ENCODE measurements around the gene NCOR1.
A peak's percentile ranks its signal among the peaks of the same experiment; 100 is the strongest.

Gene NCOR1

DNA sequence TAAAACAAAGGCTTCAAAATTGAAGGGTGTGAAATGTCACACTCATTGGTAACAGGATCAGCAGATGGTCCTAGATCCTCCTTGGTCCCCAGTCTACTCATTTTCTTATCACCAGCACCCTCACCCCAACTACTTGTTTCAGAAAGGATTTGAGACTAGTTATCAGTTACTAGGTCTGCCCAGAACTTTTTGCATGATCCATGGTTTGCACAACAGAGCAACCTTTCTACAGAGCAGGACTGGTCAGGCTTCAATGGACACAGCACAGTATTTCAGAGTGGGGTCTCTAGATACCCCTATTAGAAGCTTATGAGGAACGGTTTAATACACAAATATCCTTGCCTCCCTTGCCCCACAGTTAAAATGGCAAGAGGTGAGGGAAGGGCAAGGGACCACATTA lies 190.1 kb downstream of the NCOR1 start:
- no peak for DNase-seq

DNA sequence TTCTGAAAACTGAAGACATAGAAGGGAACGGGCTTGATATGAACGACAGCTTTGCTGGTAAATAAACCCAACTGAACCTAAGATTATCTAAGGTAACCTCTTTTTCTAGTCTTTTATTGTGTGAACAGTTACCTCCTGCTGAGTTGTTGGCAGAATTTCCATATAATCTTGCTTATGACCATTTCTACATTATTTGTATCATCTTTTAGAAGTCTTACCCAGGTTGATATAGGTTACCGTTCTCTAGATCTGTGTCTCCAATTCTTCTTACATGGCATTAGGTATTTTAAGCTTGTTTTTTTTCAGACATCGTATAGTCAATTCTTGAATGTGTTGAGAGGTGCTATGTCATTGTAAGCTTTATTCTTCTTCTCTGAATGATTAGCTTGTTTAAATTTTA lies 191.5 kb downstream of the NCOR1 start:
- DNase-seq: no peak

DNA sequence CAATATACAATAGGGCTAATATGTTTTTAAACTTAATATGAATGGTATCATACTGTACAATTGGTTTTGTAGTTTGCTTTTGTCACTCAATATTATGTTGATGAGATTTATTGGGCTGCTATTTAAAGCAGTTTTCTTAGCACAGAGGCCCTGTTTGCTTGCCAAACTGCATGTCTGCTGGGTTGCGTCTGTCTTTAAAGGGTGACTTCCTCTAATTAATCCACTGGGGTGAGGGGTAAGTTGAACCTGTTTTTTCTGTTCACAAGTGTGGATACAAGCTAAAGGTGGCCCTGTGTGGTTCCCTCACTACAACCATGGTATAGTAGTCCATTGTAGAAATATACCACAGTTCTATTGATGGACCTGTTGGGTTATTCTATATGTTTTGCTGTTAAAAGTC lies 196.0 kb downstream of the NCOR1 start:
- DNase-seq: no peak

DNA sequence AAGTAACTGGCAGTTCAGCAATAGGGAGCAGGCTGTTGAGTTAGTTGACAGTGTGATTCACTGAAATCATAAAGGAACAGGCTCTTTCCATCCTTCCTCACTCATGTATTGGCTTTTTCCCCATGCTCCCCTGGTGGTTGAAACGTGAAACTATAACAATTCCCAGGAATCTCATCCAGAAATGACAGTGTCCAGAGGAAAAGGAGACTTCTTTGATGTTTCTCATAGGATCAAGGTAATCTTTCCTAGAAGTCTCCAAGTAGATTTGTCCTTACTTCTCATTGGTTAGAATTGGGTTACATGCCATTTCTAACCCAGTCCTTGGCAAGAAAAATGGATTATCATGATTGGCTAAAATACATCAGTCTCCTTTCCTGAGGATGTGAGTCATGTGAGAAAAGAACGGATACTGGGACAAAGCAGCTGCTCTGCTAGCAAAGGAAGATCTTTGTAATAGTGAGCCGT lies 201.4 kb downstream of the NCOR1 start:
- no peak for DNase-seq

DNA sequence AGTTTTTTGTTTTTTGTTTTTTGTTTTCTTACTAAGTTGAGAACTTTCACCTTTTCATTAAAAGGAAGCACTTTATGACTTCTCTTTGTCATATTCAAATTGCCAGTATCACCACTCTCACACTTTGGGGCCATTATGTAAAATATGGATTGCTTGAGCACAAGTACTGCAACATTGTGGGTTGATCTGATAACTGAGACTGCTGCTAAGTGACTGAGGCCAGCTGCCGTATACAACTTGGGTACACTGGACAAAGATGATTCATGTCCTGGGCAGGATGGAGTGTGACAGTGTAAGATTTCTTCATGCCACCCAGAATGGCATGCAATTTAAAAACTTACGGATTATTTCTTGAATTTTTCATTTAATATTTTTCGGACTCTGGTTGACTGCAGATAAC lies 207.9 kb downstream of the NCOR1 start:
- DNase-seq: no peak

DNA sequence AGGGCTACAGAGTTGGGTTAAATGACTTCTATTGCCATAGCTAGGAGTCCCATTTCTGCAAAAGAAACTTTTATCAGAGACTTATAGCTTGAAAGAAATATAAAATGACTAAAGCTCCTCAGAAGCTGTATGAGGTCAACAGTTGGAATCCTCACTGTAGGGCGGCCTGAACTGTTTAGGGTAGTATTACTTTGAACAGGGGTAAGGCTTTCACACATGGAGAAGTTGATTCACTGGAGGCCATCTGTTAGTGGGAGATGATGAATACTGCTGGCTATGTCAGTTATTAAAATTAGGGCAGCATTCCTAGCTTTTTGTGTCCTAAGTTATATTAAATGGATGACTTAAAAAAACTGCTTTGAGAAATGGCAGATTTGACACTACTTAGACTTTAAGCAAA lies 209.7 kb downstream of the NCOR1 start:
- DNase-seq: no peak

DNA sequence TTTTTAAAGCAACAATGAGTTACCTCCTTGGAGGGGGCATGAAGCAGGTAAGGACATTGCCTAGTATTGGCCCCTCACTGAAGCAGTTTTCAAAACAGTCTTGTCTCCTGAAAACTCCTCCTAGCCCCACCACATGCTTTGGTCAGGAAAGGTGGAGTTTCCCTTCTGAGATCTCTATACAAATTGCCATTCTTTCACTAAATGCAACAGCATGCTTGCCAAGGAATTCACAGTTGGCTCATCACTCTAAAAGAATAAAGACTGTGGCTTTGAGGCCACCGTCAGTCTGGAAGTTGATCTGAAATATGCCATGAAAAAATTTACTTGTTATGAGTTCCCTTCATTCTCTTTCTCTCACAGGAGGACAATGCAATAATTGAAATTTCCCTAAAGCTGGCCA lies 211.5 kb downstream of the NCOR1 start:
- no peak for DNase-seq

DNA sequence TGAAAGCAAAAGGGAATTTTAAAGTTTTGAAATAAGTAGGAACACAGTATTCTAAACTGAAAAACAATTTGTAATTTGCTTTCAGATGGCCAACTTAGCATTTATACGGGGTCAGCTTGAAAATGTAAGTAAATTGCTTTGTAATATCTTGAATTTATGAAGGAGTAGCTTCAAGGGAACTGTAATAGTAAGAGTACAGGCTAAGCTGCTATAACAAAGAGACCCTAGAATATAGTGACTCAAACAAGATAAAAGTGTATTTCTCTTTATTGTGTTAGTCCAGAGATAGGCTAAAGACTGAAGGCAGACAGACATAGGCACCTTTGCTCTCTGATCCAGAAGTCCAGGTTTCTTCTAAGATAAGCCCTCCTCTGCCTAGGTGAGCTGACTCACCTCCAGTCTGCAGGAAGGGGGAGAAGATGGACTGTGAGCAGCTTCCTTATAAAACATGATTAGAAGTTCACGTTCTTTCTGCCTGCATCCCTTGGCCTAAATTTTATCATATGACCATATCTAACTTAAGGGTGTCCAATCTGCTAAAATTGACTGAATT lies 212.6 kb downstream of the NCOR1 start:
- no peak for DNase-seq

DNA sequence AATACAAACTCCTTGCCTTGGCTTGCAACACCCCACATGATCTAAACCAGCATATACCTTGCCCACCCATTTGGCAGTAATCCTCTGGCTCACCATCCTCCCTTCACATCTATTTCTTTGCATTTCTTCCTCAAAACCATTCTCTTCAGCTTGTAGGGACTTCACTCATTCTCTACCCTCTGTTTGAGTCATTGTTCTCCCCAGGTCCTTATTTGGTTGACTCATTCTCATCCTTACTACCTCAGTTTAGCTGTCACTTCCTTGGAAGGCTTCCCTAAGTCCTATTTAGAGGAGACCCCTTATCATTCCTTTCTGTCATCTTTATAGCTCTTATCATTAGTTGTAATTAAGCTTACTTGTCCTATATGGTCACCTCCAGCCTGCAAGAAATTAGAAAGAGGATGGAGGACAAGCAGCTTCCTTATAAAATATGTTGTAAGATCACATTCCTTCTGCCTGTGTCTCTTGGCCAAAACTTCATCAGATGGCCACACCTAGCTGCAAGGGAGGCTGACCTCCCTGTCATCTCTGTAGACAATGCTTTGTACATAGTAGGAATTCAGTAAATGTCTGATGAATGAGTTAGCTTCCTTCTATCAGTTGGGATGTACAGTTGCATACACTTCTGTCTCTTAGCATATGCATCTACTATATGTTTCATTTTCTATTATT lies 214.0 kb downstream of the NCOR1 start:
- no peak for DNase-seq

DNA sequence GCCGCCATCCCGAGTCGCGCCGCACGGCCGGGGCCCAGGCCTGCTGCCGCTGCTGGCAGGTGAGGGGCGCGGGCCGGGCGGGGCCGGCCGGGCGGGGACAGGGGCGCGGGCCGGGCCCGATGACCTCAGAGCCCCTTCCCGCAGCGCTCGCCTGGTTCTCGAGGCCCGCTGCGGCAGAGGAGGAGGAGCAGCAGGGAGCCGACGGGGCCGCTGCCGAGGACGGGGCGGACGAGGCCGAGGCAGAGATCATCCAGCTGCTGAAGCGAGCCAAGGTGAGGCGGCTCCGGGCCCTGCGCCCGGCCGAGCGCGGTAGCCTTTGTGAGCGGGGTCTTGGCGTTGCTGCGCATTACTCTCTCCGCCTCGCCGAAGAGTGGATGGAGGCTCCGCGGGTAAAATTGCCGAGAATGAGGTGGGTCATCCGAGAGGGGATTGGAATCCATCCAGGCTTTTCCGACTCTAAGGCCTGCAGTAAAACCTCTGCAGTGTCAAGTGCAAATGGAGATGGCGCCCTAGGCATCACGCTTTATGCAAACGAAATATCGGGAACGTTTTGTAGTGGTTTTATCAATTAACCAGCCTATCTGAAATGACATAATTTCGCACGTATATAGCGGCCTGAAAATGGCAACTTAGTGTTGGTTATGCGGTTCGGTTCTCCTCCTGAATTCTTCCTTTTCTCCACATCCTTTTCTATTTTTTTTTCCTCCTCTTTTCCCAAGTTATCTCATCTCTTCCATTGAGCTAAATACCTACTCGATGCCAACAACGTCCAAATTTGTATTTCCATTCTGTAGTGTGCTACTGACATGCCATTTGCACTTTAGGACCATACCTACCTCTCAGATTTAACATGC lies 215.1 kb downstream of the NCOR1 start:
- DNase-seq: peak; percentile 54

DNA sequence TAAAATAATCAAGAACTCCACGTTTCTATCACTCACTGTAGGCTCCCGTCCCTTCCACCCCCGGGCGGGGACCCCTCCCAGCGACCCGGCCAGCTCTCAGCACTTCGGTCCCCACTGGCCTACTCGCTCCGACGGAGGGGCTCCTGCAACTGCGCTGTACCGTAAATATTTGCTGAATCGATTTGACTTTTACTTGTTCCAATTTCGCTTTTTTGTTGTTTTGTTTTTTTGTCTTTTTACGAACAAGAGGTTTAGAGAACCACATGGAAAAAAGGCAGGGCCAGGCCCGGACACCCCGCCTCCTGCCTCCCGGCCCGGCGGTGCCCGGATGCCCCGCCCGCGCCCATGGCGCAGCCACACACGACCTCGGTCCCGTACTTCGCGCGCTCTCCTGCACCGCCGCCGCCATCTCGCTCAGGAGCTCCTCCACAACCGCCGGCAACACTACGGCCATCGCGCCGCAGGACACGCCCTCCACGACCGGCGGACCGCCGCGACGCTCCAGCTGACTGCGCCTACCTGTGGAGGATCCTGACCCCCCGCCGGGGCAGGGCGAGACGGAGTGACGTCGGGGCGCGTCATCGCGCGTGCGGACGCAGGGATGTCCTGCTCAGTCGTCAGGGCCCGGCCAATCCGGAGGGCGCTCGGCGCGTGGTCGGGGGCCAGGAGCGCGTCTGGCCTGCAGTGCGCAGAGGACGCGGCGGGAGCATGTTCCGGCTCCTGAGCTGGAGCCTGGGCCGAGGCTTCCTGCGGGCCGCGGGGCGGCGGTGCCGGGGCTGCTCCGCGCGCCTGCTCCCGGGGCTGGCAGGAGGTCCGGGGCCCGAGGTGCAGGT lies 216.0 kb downstream of the NCOR1 start, which contains the start of the genes TTC19 and ZSWIM7:
Gene TTC19 (plus strand): TSS at position 684 of the 833 bp plus-strand sequence. CDS start 25 bp downstream, at position 709.
Gene ZSWIM7 (minus strand): TSS at position 564 of the 833 bp plus-strand sequence. CDS start 110 bp downstream, at position 454.
- DNase-seq: peak; percentile 97

DNA sequence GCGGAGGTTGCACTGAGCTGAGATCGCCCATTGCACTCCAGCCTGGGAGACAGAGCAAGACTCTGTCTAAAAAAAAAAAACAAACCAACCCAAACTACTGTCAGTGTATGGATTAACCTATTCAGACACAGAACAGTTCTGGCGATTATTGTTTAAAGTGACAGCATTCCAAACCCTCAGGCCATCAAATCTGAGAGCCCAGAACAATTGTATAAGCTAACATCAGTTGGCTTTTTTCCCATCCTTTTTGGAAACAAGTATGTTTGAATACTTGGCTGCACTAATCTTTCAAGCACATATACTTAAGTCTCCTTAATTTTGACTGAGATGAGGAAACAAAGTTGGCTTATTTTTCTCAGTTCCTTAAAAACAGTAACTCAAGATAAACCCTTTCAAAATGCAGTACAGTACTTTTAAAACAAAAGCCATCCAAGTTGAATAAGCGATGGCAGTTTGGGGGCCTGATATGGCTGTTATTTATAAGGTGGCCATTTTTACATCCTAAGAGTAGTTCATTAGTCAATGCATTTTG lies 217.2 kb downstream of the NCOR1 start:
- no peak for DNase-seq

DNA sequence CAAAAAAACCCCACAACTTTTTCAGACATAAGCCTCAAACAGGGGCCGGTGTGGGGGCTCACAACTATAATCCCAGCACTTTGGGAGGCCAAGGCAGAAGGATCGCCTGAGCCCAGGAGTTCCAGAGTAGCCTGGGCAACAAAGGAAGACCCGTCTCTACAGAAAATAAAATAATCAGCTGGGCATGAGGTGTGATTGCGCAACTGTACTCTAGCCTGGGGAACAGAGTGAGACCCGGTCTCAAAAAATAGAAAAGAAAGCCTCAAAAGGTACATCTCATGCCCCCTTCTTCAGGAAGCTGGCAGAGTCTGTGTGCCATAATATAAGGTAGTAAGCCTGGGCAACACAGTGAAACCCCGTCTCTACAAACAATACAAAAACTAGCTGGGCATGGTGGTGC lies 219.0 kb downstream of the NCOR1 start:
- no peak for DNase-seq

DNA sequence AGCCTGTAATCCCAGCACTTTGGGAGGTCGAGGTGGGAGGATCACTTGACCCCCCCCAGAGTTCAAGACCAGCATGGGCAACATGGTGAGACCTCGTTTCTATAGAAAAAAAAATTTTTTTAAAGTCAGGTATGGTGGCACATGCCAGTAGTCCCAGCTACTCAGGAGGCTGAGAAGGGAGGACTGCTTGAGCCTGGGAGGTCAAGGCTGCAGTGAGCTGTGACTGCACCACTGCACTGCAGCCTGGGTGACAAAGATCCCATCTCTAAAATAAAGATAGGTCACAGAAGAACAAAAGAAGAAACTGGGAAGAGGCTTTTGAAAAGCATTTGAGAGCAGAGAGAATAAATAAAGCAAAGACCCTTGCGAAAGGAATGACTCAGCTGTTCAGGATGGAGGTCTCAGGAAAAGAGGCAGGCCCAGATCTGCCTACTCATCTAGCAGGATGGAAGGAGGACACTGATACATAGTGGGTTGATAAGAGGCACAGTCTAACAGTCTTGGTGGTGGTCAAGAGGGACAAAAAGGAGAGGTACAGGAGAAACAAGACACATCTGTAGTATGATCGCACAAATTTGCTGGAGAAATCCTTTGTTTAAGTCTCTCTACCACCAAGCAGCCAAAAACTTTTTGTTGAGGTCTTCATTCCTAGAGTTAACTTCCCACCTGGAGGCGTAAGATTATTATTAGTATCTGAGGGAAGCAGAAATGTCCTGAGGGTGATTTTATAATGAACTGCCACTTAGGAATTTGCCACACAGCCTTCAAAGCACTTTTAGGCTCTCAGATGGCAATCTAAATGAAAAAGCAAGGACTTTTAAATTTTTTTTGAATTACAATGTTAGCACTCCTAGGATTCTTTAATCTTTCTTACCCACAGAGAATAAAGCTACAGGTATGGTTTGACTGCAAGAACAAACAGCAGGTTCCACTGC lies 233.4 kb downstream of the NCOR1 start:
- DNase-seq: no peak

DNA sequence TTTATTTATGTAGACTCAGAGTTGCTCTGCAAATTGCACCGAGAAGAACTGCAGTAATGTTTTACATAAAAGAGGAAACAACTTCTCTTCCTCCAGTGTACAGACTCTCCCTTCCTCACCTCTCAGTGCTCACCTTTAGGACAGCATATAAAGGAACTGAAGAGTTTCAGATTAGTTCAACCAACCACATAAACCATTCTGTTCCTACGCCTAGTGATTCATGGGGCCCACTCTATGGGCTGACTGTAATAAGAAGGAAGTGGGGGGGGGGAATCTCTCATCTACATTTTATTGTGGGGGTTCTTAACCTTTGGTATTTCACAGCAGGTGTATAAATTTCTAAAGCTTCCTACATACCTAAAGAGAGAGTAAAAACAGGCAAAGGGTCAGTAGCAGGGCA lies 234.1 kb downstream of the NCOR1 start:
- no peak for DNase-seq
